ENCODE measurements around the gene TUB. TPM values are rescaled to one million over a fixed set of nuclear protein-coding genes. Genes with fewer than 3 reads are reported as not detected.

The TUB gene
- total RNA-seq, 1 donor from 2014 or later, result 15.5 TPM

GRCh38 chr11:8089791-8090510 is 8.9 kb downstream of the TUB start:
- DNase-seq (ENCODE audit: low read depth), result no peak

DNA sequence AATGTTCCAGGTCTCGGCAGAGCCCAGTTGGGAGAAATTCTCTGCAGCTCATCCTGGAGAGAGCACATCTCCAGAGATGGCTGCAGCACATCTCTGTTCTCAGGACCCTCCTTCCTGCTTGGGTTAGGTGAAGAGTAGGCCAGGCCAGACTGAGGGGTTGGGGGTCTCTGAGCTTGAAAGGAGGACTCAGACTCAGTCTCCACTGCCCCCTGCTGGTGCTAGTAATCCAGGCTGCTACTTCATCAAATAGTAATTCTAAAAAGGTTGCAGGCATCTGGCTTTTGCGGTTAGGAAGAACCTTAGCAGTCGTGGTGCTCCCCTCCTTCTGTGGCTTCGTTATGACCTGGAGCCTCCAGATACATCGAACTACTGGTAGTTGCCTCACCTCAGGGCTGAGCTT is 9.7 kb downstream of the TUB start:
- DNase-seq (ENCODE audit: low read depth), result peak; percentile 63

GRCh38 chr11:8091721-8092120 is 10.7 kb downstream of the TUB start:
- peak; percentile 62 for DNase-seq (ENCODE audit: low read depth)

- DNase-seq (ENCODE audit: low read depth), result peak; percentile 71
Observed at GRCh38 chr11:8092587-8093424, 11.8 kb downstream of the TUB start.

DNA sequence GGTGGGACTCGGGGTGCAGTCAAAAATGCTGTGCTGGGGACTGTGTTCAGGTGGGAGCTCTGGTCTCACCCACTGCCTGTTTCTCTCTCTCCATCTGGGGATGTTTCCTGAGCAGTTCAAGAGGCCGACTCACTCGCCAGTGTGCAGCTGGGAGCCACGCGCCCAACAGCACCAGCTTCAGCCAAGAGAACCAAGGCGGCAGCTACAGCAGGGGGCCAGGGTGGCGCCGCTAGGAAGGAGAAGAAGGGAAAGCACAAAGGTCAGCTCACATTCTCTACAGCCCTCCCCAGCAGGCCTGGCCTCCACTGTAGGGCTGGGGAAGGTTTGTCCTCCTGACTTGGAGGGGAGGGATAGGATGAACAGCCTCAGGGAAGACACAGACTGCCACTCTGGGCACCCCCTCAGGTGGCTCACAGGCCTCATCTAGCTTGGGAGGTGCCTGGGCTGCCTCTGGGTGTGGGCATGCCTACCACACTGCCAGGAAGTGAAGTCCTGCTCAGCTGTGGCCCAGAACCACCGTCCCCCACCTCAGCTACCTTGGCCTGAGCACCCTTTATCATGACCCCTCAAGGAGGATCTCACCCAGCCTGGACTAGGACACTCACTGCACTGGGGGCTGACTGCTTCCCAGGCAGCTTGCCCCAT is 13.0 kb downstream of the TUB start:
- DNase-seq (ENCODE audit: low read depth), result no peak

GRCh38 chr11:8094656-8095055 is 13.6 kb downstream of the TUB start:
- no peak for DNase-seq (ENCODE audit: low read depth)

- DNase-seq (ENCODE audit: low read depth), result no peak
Observed at GRCh38 chr11:8095371-8095770, 14.4 kb downstream of the TUB start.

- no peak for DNase-seq (ENCODE audit: low read depth)
Observed at GRCh38 chr11:8095806-8096522, 15.0 kb downstream of the TUB start.

DNA sequence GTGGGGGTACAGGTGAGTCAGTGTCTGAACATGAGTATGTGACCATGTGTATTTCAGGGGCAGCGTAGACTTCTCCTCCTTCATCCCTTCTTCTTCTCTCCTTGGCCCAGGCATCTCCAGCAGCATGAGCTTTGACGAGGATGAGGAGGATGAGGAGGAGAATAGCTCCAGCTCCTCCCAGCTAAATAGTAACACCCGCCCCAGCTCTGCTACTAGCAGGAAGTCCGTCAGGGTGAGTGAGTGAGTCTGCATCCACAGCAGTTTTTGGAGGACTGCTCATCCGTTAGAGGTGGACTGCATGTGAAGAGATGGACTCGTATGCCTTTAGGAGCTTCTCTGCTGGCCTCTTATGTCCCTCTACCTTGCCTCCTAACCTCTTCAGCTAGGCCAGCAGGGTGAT is 15.6 kb downstream of the TUB start:
- no peak for DNase-seq (ENCODE audit: low read depth)

GRCh38 chr11:8097062-8097461 is 16.1 kb downstream of the TUB start:
- DNase-seq (ENCODE audit: low read depth), result no peak

DNA sequence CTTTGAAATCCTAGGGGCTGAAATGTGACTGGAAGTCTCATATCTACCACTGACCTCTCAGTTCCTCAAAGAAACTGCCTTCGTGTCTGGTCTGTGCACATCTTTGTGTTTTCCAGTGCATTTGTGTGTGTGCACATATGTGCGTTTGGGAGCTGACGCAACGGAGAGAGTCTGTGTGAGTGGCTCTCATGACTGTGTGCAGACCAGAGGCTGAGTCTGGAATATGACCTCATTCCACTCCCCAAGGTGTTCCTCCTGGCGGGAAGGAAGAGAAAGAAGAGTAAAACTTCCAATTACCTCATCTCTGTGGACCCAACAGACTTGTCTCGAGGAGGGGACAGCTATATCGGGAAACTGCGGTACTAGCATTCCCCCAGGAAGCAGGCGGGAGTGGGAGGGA is 16.5 kb downstream of the TUB start:
- no peak for DNase-seq (ENCODE audit: low read depth)

DNA sequence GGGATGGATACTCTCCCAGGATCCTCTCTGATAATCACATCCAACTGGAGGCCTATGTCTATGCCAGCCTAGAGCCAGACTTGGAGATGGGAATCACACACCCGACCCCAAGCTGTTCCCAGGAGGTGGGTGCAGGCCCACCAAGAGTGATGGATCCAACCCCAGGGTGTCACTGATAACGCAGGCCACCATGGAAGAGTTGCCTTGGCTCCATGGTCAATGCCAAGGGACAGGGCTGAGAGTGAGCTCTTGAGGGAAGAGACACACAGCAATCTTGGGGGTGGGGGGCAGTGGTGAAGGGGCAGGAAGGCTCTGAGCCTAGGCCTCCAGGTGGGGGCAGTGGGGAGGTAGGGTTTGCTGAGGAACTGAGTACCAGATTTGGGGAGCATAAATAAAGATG is 16.9 kb downstream of the TUB start:
- DNase-seq (ENCODE audit: low read depth), result no peak

- no peak for DNase-seq (ENCODE audit: low read depth)
Observed at GRCh38 chr11:8098361-8098760, 17.4 kb downstream of the TUB start.

DNA sequence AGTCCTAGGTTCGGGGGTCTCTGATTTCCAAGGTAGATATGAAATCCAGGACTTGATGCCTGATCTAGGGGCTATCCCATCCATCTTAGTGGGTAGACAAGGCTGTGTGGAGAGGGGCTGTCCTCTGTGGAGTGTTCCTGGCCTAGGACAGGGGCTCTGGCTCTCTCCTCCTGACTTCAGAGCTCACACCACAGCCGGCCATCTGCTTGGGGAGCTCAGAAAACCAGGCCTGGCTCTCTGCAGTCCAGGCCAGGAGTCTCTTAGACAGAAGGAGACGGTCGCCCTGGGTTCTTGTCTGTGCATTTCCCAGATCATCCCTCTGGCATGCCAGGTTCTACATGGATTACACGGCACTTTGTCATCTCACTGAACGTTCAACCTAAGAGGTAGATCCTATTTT is 17.9 kb downstream of the TUB start:
- DNase-seq (ENCODE audit: low read depth), result no peak

- peak; percentile 84 for DNase-seq (ENCODE audit: low read depth)
Observed at GRCh38 chr11:8099291-8099899, 18.4 kb downstream of the TUB start.

DNA sequence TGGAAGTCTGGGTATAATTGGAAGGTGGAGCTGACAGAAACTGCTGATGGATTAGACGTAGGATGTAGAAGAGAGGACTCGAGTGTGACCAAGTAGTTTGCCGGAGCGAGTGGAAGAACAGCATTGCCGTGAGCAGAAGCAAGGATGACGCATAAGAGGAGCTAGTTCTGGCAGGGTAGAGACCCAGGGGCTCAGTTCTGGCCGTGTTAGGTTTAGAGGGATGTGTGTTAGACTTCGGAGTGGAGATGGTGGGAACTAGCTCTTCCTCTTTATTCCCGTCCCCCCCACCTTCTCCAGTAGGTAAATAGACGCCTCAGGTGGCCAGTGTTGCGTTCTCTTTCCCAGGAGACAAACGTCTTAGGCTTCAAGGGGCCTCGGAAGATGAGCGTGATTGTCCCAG is 19.1 kb downstream of the TUB start:
- no peak for DNase-seq (ENCODE audit: low read depth)

GRCh38 chr11:8100605-8101004 is 19.6 kb downstream of the TUB start:
- no peak for DNase-seq (ENCODE audit: low read depth)

GRCh38 chr11:8101421-8101820 is 20.4 kb downstream of the TUB start:
- DNase-seq (ENCODE audit: low read depth), result no peak

DNA sequence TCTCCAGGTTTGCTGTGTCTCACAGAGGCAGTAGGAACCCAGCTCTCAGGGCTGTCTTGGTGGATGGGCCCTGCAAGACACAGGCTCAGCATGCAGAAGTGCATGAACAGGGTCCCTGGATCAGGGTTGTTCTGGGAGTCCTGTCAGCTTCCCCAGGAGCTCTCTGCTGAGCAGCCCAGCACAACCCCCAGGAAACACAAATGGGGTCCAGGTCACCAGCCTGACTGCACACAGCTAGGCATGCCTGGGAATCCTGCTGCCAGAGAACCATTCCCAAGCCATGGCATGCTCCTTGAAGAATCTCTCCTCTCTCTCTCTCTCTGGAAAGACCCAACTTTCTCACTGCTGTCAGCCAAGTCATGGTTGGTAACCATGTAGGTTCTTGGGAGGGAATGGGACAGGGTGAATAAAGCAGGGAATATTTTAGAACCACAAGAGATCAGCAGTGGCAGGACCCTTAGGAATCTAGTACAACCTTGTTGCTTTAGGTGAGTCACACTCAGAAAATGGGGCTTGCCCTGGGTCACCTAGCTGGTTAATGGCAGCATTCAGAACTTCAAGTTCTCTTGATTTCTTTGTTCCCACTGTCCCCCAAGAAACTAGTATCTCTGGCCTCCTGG is 21.4 kb downstream of the TUB start:
- no peak for DNase-seq (ENCODE audit: low read depth)

GRCh38 chr11:8102965-8103364 is 22.0 kb downstream of the TUB start:
- no peak for DNase-seq (ENCODE audit: low read depth)

GRCh38 chr11:8103909-8104308 is 22.9 kb downstream of the TUB start:
- no peak for DNase-seq (ENCODE audit: low read depth)

Data from myocyte (in vitro differentiated cells).